HFFc6 (cell line): ENCODE measurements around the gene CDX2. TPM values are rescaled to one million over a fixed set of nuclear protein-coding genes. Genes with fewer than 3 reads are reported as not detected.

Experiments
- DNase-seq: peaks from one replicate; pipeline ENCODE4 v3.0.0-alpha.2; 2018
- H3K27ac Mint-ChIP-seq: 2 replicates; pipeline ENCODE4 v1.8.0; 2020; ENCODE audit warnings: mild to moderate bottlenecking, mixed read lengths
- H3K27me3 Mint-ChIP-seq: 2 replicates; pipeline ENCODE4 v1.8.0; 2021; ENCODE audit warnings: mild to moderate bottlenecking, moderate library complexity, mixed read lengths; ENCODE audit not compliant: insufficient read depth
- H3K36me3 Mint-ChIP-seq: 2 replicates; pipeline ENCODE4 v1.8.0; 2021; ENCODE audit warnings: low read depth, mixed read lengths
- H3K4me1 Mint-ChIP-seq: 2 replicates; pipeline ENCODE4 v1.8.0; 2020; ENCODE audit warnings: low read depth, mixed read lengths
- H3K4me3 Mint-ChIP-seq: 2 replicates; pipeline ENCODE4 v1.8.0; 2020; ENCODE audit warnings: mild to moderate bottlenecking, moderate library complexity, mixed read lengths
- H3K9me3 Mint-ChIP-seq: 2 replicates; pipeline ENCODE4 v1.8.0; 2020; ENCODE audit warnings: mild to moderate bottlenecking, mixed read lengths
- CTCF ChIP-seq: fragments of 200-600 bp; sonication (generic); IDR thresholded peaks from 2 replicates; pipeline ENCODE4 v1.5.0; 2021; ENCODE audit warnings: antibody characterized with exemption, mild to moderate bottlenecking
- total RNA-seq, 6 experiments: library from RNA; stranded (reverse); fragmentation: NEBNext Ultra II Directional; extraction: Animal tissue kit (Norgen Biotek cat#: 25700); gene quantifications; 2 replicates in 1 of 6; 3 replicates in 5 of 6; pipeline ENCODE4 v1.2.3, GENCODE V29; 2021

The CDX2 gene
- total RNA-seq, 6 experiments from 2014 or later: not detected

- no peaks in the 10 kb centered on the region for H3K4me1 Mint-ChIP-seq
- H3K4me3 Mint-ChIP-seq: no peak overlapping the region
- TF ChIP-seq CTCF: no peak
- no peak for DNase-seq
- H3K27ac Mint-ChIP-seq: no peak overlapping the region
- H3K36me3 Mint-ChIP-seq: no peaks in the 10 kb centered on the region
- no peaks in the 10 kb centered on the region for H3K9me3 Mint-ChIP-seq
- peaks cover 38% of the 10 kb centered on the region for H3K27me3 Mint-ChIP-seq
Measured at GRCh38 chr13:27933118-27933517, 36.0 kb downstream of the CDX2 start.

GRCh38 chr13:27929868-27930267, 39.2 kb downstream of the CDX2 start:
- no peaks in the 10 kb centered on the region for H3K9me3 Mint-ChIP-seq
- H3K4me3 Mint-ChIP-seq: no peak overlapping the region
- DNase-seq: no peak
- peaks cover 8% of the 10 kb centered on the region; the same call in 1 of the 2 replicates for H3K4me1 Mint-ChIP-seq
- no peak overlapping the region for H3K27ac Mint-ChIP-seq
- no peaks in the 10 kb centered on the region for H3K36me3 Mint-ChIP-seq
- H3K27me3 Mint-ChIP-seq: peaks cover 62% of the 10 kb centered on the region
- no peak for TF ChIP-seq CTCF

GRCh38 chr13:27928805-27929753, 40.0 kb downstream of the CDX2 start:
- H3K27ac Mint-ChIP-seq: no peak overlapping the region
- H3K4me3 Mint-ChIP-seq: no peak overlapping the region
- no peak for TF ChIP-seq CTCF
- no peaks in the 10 kb centered on the region for H3K36me3 Mint-ChIP-seq
- peaks cover 65% of the 10 kb centered on the region for H3K27me3 Mint-ChIP-seq
- H3K4me1 Mint-ChIP-seq: peaks cover 8% of the 10 kb centered on the region; the same call in 1 of the 2 replicates
- H3K9me3 Mint-ChIP-seq: no peaks in the 10 kb centered on the region
- DNase-seq: no peak

GRCh38 chr13:27928353-27928804, 40.7 kb downstream of the CDX2 start:
- DNase-seq: no peak
- peaks cover 72% of the 10 kb centered on the region for H3K27me3 Mint-ChIP-seq
- H3K4me3 Mint-ChIP-seq: no peak overlapping the region
- no peaks in the 10 kb centered on the region for H3K36me3 Mint-ChIP-seq
- peaks cover 8% of the 10 kb centered on the region; the same call in 1 of the 2 replicates for H3K4me1 Mint-ChIP-seq
- no peak overlapping the region for H3K27ac Mint-ChIP-seq
- TF ChIP-seq CTCF: no peak
- H3K9me3 Mint-ChIP-seq: no peaks in the 10 kb centered on the region

GRCh38 chr13:27927444-27928352, 41.4 kb downstream of the CDX2 start:
- Mint-ChIP-seq H3K36me3 (no peaks in the 10 kb centered on the region), H3K4me1 (peaks cover 8% of the 10 kb centered on the region; the same call in 1 of the 2 replicates), H3K9me3 (no peaks in the 10 kb centered on the region), H3K27me3 (peaks cover 78% of the 10 kb centered on the region), H3K4me3 (no peak overlapping the region), H3K27ac (no peak overlapping the region)
- DNase-seq: no peak
- TF ChIP-seq CTCF: no peak
